HG03060 (cell line): ENCODE measurements around the gene NAPB.

ENCODE experiments used
- ATAC-seq: cut with Tn5 transposase; IDR thresholded peaks from one replicate; pipeline ENCODE4 v1.9.1; 2021; ENCODE audit warnings: low read depth, moderate number of reproducible peaks; ENCODE audit not compliant: unreplicated experiment

NAPB gene

GRCh38 chr20:23440004-23440403 is 18.7 kb upstream of the NAPB start:
- no peak for ATAC-seq

DNA sequence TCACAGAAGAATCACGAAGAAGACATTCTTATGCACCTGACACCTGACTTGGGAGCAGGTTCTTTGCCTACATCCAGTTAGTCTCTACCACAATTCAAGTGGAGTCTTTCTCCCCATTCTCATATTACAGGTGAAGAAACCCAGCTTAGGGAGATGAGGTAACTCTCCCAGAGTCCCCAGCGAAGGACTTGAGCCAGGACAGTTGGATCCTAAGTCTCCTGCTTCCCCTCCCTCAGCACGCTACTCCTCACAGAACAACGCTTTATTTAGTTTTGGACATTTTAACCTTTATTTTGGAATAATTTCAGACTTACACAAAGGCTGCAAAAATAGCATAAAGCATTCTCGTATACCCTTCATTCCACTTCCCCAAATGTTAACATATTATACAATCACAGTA is 17.4 kb upstream of the NAPB start:
- ATAC-seq: no peak

DNA sequence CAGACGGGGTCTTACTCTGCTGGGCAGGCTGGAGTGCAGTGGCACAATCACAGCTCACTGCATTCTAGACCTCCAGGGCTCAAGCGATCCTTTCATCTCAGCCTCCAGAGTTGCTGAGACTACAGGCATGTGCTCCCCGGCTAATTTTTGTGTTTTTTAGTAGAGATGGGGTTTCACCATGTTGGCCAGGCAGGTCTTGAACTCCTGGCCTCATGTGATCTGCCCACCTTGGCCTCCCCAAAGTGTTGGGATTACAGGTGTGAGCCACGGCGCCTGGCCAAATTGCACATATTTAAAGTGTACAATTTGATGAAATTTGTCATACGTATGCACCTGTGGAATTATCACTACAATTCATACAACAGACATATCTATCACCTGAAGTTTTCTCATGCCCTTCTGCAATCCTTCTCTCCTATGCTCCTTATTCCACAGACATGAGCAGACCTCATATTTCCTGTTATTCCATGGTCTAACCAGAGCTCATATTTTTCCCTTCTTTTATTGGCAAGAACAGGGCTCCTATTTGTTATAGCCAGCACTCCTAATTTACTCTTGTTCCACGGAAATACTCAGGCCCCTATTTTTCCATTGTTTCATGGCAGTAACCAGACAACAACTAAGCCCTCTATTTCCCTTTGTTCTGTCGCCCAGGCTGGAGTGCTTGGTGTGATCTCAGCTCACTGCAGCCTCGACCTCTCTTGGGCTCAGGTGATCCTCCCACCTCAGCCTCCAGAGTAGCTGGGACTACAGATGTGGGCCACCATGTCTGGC is 16.0 kb upstream of the NAPB start:
- ATAC-seq: no peak

- ATAC-seq: no peak
Observed at GRCh38 chr20:23436681-23437080, 15.4 kb upstream of the NAPB start.

- ATAC-seq: no peak
Observed at GRCh38 chr20:23435626-23436539, 14.6 kb upstream of the NAPB start.

- ATAC-seq: no peak
Observed at GRCh38 chr20:23434521-23435313, 13.4 kb upstream of the NAPB start.

- no peak for ATAC-seq
Observed at GRCh38 chr20:23433628-23434027, 12.3 kb upstream of the NAPB start.

DNA sequence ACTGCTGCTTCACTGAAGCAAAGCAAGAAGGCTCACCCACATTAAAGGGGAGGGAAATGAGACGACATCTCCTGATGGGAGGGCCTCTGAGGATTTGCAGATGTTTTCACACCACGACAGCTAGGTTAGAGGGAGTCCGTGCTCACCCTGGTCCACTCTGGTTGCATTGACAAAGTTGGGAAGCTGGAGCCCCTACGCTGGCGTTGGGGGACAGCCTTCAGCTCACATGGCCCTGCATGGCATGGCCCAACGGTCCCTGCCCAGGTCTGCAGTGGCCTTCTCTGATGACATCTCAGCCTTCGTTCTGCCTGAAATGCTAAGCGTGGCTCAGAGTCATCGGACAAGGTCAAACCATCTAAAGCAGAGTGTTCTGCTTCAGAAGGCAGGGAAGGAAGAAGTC is 3.8 kb upstream of the NAPB start:
- no peak for ATAC-seq

- no peak for ATAC-seq
Observed at GRCh38 chr20:23419995-23420901, 1.0 kb downstream of the NAPB start.

DNA sequence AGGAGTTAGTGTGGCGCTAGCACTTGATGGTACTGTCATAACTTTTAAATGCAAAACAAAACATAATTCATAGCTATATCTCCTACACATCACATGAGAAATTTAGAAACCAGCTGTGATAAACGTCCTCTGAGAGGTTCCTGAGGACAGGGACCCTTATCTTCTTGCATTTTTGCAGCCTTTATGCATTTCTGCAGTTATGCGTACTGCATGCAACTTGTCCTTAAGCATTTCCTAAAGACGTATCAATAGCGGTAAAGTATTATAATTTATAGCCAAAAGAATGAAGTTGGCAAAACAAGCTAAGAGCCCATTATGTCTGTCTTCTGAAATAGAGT is 1.7 kb downstream of the NAPB start:
- no peak for ATAC-seq

- ATAC-seq: no peak
Observed at GRCh38 chr20:23417861-23418260, 3.4 kb downstream of the NAPB start.

- ATAC-seq: no peak
Observed at GRCh38 chr20:23415959-23416583, 5.2 kb downstream of the NAPB start.

GRCh38 chr20:23415555-23415954 is 5.7 kb downstream of the NAPB start:
- no peak for ATAC-seq

GRCh38 chr20:23414526-23415188 is 6.6 kb downstream of the NAPB start:
- ATAC-seq: no peak

GRCh38 chr20:23413862-23414422 is 7.3 kb downstream of the NAPB start:
- ATAC-seq: no peak

- ATAC-seq: no peak
Observed at GRCh38 chr20:23412026-23412425, 9.3 kb downstream of the NAPB start.

DNA sequence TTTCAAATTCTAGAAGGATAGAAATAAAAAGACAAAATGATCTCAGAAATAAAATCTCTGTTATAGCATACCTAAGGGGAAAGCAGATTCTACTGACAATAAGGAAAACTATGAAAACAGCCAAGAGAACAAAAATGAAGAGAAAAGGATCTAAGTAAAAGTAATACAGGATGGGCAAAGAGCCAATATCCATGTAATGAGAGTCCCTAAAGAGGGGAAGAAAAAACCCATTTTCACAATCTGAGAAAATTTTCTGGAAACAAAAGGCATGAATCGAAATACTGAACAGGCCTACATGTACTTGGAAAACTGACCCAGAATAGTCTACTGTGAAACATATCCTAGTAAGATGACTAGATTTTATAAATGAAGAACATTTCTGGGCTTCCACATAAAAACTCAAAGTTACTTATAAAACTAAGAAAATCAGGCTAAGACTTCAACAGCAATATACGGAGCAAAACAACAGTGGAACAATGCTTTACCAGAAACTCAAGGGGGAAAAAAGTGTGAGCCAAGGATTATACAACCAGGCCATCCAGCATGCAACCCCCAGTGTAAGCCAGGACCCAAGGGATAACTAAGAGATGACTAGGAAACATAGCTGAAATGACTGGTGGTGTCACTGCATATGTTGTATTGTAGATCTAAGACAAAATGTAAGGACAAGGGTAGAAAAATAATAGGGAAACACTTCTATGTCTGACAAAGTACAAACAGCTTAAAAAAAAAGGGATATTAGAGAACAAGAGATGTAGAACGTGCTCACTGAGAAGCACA is 10.2 kb downstream of the NAPB start:
- no peak for ATAC-seq

GRCh38 chr20:23409800-23410199 is 11.5 kb downstream of the NAPB start:
- ATAC-seq: no peak
